Muscle of back (tissue), 11 donors: Measurements from ENCODE around the gene FCGR2B. TPM values are rescaled to one million over a fixed set of nuclear protein-coding genes. Genes with fewer than 3 reads are reported as not detected.
A peak's percentile ranks its signal among the peaks of the same experiment; 100 is the strongest.
"Not testable (repeated sequence)": the region's sequence is repeated elsewhere in the genome, so short reads cannot be mapped to it uniquely, and the experiment has no call there.

Experiments used
- DNase-seq, 3 donors: peaks; one replicate each; pipeline versions ENCODE4 v3.0.0 to v3.0.0-alpha.2; 2013
- polyA plus RNA-seq, 10 donors: library from polyadenylated mRNA; unstranded; fragments of 120-200 nt; gene quantifications; one replicate each; pipeline ENCODE4 v1.2.1, GENCODE V29; 2013; ENCODE audit not compliant: insufficient read length in 10 of 10

Gene FCGR2B
- polyA plus RNA-seq, 10 donors = 0.06 to 0.40 (median 0.27) TPM; not detected in 3

GRCh38 chr1:161647507-161648360, 15.2 kb upstream of the FCGR2B start:
- peak in 1 of 3 donors; percentile 47 for DNase-seq

DNA sequence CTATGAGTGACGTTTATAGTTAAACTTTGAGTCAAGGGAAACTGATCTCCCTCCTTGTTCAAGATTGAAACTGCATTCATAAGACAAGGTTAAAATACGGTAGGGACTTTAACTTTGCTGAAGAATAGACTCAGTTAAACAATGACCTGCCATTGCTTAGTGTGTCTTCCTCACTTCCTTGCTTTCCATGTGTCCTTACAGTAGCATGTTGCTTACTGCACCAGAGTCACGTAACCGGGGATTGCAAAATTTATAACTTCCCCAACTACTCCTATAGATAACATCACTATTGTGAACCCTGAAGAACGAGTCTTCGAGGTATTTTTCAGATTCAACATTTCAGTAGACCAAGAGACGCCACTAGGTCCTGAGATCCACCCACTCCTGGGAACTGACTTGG, 9.4 kb upstream of the FCGR2B start:
- not testable (repeated sequence) for DNase-seq

GRCh38 chr1:161653971-161654370, 9.0 kb upstream of the FCGR2B start:
- not testable (repeated sequence) for DNase-seq

DNA sequence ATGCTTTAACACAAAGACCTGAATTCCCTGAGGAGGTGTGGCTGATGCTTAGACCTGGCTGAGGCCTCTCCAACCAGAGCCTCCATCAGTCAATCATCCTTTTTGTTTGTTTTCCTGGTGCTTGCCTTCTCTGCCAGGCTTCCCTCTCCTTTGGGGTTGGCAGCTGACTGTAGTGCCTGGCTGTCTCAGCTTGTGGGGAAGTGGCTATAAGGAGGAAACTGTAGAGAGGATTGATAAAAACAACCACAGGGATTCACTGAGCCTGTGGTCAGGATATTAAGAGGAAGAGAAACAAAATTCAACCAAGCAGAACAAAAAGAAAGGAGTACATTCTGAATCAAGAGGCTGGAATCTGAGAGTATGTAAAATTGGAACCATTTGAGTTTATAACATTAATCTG, 4.4 kb upstream of the FCGR2B start:
- DNase-seq = not testable (repeated sequence)

- not testable (repeated sequence) for DNase-seq
Measured at GRCh38 chr1:161661660-161662311, 1.2 kb upstream of the FCGR2B start.

- DNase-seq = not testable (repeated sequence)
Measured at GRCh38 chr1:161663569-161663968, 626 bp downstream of the FCGR2B start.

DNA sequence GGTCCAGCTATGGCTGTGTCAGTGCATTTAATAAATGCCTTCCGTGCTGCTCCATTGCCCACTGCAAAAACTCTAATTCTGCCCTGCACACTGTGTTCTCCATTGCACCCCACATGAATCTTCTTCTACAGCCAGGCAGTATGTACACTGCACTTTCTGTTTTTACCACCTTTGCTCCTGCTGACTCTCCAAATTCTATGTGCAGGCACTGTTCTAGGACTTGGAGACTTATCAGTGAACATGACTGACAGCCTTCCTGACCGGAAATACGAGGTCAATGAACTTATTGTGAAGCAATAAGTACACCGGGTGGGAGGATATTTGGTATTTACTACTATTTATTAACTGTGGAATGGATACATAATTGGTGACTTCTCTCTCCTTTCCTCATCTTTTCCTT, 1.7 kb downstream of the FCGR2B start:
- not testable (repeated sequence) for DNase-seq

- not testable (repeated sequence) for DNase-seq
Measured at GRCh38 chr1:161671045-161672020, 8.4 kb downstream of the FCGR2B start.

GRCh38 chr1:161673437-161673836, 10.5 kb downstream of the FCGR2B start:
- DNase-seq = not testable (repeated sequence)

DNA sequence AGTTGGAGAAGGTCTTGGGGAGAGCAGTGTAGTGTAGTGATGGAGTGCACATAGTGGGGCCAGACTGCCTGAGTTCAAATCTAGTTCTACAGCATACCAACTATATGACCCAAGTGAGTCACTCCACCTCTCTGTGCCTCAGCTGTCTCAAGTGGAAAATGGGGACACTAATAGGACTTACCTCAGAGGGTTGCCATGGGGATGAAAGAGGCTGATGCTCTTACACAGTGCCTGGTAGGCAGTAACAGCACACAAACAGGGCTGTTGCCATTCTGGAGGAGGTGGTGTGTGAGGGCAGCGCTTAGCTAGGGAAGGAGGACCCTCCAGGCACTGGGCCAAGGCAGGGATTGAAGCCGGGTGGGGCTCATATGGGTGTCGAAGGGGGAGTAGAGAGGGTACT, 11.5 kb downstream of the FCGR2B start:
- DNase-seq = not testable (repeated sequence)

- not testable (repeated sequence) for DNase-seq
Measured at GRCh38 chr1:161674908-161675307, 12.0 kb downstream of the FCGR2B start.

- DNase-seq = no peak
Measured at GRCh38 chr1:161676441-161676840, 13.5 kb downstream of the FCGR2B start.

GRCh38 chr1:161676958-161677689, 14.2 kb downstream of the FCGR2B start:
- DNase-seq = no peak

- no peak for DNase-seq
Measured at GRCh38 chr1:161678500-161678899, 15.6 kb downstream of the FCGR2B start.

DNA sequence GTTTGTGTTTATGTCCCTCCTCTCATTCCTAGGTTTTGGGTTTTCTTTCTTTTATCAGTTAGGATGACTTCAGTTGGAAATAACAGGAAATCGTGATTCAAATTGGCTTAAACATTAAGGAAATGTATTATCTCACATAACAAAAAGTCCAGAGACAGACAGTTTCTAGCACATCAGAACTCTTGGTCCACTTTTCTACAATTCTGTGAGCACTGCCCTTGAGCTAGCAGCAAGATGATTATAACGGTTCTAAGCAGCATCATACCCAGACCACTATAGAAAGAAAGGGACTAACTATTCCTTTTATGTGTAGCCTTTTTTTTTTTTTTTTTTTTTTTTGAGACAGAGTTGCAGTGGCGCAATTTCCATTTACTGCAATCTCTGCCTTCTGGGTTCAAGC, 18.9 kb downstream of the FCGR2B start:
- DNase-seq = no peak

GRCh38 chr1:161688946-161689345, 26.0 kb downstream of the FCGR2B start:
- no peak for DNase-seq

DNA sequence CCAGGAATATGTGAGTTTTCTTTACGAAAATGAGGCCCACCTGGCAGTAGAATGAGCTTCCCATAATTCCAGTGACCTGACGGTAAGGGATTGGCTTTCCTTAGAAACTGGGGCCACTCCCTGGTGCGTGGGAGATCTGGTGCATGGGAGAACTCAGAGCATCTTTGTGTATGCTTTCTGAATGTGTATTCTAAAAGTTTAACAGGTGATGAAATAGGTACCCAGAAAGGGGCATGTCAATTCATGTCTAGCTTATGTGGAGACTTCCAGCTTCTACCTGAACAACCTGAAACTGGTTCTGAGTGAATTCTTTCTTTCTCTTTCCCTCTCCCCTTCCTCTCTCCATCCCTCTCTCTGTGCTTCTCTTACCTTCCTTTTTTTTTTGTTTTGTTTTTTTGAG, 28.9 kb downstream of the FCGR2B start:
- DNase-seq = no peak

GRCh38 chr1:161693020-161693712, 30.2 kb downstream of the FCGR2B start:
- DNase-seq = not testable (repeated sequence)

DNA sequence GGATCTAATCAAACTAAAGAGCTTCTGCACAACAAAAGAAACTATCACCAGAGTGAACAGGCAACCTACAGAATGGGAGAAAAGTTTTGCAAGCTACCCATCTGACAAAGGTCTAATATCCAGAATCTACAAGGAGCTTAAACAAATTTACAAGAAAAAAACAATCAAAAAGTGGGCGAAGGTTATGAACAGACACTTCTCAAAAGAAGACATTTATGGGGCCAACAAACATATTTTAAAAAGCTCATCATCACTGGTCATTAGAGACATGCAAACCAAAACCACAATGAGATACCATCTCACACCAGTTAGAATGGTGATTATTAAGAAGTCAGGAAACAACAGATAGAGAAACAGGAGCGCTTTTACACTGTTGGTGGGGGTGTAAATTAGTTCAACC, 35.4 kb downstream of the FCGR2B start:
- DNase-seq = not testable (repeated sequence)

DNA sequence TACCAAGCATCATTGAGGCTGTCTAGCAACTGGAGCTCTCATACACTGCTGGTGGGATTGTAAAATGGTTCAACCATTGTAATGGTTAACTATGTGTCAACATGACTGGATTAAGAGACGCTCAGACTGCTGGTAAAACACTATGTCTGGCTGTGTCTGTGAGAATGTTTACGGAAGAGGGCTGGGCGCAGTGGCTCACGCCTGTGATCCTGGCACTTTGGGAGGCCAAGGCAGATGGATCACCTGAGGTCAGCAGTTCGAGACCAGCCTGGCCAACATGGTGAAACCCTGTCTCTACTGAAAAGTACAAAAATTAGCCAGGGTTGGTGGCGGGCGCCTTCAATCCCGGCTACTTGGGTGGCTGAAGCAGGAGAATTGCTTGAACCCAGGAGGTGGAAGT, 39.3 kb downstream of the FCGR2B start:
- DNase-seq = no peak
